GM12801 (cell line): Measurements from ENCODE around the gene DCBLD1.

ENCODE experiments used
- TF ChIP-seq, protein P1 (sequence below): IDR thresholded peaks from one replicate; pipeline ENCODE4 v1.5.1; 2011; ENCODE audit warnings: control low read depth; ENCODE audit not compliant: insufficient read length; ENCODE audit errors: extremely low read depth

DCBLD1 gene

DNA sequence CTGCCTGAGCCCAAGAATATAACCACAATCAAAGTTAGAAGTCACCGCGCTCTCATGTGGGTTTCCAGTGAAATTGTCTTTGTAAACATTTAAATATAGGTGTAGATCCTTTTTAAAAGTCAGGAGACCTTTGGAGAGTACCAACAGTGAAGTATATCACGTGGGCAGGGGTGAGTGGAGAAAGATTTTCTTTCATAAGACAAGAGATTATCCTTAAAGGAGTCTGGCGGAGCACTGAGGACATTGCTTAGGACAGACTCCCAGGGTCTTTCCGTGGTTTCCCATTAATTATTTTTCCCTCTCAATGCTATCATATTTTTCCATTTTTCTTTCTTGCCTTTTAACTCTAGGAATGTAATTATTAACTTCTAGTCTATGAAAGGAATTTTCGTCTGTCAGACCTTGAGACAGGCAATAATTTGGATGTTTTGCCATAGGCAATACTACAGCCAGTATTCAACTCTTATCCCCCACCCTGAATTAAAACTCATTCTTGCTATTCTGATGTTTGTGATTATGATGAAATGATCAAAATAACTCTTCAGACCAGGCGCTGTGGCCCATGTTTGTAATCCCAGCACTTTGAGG, 31.4 kb downstream of the DCBLD1 start:
- TF ChIP-seq, protein P1, sequence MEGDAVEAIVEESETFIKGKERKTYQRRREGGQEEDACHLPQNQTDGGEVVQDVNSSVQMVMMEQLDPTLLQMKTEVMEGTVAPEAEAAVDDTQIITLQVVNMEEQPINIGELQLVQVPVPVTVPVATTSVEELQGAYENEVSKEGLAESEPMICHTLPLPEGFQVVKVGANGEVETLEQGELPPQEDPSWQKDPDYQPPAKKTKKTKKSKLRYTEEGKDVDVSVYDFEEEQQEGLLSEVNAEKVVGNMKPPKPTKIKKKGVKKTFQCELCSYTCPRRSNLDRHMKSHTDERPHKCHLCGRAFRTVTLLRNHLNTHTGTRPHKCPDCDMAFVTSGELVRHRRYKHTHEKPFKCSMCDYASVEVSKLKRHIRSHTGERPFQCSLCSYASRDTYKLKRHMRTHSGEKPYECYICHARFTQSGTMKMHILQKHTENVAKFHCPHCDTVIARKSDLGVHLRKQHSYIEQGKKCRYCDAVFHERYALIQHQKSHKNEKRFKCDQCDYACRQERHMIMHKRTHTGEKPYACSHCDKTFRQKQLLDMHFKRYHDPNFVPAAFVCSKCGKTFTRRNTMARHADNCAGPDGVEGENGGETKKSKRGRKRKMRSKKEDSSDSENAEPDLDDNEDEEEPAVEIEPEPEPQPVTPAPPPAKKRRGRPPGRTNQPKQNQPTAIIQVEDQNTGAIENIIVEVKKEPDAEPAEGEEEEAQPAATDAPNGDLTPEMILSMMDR, result no peak

DNA sequence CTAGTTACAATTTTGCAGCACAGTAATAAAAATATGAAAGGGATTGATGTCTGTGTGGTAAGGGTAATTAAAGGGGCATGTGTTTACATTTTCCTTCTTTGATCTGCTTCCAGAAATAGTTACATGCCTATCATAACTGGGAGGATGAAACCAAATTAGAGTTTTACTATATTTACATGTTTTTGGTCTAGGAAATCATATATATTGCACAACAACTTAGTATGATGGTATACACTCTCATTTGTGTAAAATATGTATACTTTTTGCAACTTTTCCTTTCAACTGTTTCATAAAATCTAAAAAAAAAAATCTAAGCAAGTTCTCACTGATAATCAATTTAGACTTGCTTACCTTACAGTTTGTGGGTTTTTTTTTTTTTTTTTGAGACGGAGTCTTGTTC, 32.2 kb downstream of the DCBLD1 start:
- TF ChIP-seq, protein P1, result no peak

DNA sequence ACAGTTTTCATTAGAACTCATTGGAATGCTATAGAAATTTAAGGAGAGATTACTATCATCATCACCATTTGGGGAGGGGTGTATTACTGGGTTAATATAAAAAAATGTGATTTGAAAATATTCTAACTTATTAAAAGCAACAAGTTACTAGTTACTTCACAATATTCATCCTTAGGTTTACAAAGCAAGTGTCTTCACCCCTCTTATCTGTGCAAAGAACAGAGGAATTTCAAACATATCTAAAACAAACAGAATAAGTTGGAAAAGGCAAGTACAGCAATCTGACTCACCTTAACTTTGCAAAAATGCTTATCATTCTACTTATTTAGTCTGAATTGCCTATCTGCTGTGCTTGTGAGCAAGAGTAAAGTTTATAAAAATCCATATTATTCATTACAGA, 32.9 kb downstream of the DCBLD1 start:
- TF ChIP-seq, protein P1, result no peak

DNA sequence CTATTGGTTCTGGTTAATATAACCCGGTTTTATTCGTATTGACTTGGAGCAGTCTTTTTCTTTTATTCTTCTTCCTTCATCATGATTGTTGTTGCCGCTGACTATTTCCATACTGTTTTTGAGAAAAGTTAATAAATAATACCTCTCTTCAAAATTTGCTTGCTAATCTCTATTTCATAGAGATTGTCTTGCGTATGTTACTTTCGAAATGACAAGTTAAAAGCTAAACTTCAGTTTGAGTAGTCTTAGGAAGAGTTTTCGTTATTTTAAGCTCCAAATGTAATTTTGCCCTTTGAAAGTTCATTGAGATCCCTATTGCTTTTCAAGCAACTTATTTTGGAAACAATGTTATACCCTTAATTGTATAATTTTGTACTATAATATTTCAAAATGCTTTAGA, 36.4 kb downstream of the DCBLD1 start:
- TF ChIP-seq, protein P1, result no peak

DNA sequence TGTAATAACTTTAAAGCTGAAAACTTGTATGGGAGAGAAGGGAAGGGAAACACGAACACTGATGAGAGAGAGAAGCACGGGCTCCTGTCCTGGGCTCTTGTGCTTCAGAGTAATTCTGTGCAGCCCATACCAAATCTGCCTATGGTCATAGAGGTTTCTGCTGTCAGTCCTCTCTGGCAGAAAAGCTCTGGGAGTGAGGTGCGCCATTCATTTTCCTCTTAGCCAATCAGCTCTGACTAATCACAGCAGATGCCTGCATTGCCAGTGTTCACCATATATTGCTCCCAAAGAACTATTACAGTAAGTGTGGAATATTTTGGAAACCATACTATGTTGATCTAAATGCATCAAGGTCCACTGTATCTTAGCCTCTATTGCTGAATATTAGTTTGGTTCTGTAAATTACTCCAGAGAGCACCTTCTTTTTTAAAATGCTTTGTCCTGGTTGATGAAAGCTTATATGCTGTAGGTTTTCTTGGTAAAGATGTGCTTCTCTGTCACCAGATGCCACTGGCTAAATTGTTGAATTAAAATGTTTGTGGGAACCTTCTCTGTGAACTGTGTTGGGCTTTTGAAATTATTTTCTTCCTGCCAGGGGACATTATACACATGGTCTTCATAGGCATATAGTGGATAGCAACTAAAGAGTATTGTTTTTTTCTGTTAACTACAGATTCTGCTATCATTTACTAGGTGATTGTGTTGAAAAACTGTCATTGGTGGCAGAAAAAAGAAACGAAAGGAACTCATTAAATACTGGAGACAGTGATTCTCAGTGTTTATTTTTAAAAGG, 38.3 kb downstream of the DCBLD1 start:
- TF ChIP-seq, protein P1, result no peak

DNA sequence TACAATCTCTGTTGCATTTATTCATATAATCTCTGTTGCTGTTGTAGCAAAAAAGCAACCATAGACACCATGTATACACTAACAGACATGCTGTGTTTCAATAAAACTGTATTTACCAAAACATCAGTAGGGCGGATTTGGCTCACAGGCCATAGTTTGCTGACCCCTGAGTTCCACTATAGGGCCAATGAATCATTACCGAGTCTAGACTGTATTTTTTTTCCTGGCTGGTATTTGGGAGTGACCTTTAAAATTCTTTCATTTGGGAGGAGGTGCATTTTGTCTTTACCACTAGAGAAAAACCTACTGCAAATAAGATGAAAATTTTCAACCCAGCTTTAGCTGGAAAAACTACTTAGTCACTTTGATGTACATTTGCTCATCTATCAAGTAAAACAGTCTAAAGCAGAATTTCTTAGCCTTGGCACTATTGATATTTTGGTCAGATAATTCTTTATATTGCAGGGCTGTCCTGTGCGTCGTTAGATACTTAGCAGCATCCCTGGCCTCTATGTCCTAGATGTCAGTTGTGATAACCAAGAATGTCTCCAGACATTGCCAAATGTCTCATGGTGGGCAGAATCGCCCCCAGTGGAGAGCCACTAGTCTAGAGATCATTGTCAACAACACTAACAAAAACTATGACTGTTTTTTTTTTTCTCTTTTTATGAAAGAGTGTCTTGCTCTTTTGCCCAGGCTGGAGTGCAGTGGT, 39.5 kb downstream of the DCBLD1 start:
- TF ChIP-seq, protein P1, result no peak

DNA sequence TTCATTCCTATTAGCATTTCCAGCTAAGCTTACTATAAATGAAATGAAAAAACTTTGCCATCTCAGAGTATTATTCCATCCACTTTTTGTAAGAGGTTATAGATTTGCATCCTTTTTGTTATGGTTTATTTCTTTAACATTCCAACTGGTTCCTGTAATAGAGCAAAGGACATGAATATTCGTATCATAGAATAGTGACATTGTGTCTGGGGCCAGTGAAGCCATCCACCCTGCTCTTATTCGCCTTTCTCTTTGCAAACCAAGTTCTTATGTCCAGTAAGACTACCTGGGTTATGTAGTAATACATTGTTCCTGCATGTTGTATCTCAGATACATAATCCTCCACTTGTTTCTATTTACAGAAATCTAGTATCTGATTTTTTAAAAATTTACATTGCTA, 43.1 kb downstream of the DCBLD1 start:
- TF ChIP-seq, protein P1, result no peak
